ENCODE data around the gene CLN3. TPM values are rescaled to one million over a fixed set of nuclear protein-coding genes. Genes with fewer than 3 reads are reported as not detected.

The CLN3 gene
- total RNA-seq, 1 experiment from 2014 or later = 60.9 TPM

DNA sequence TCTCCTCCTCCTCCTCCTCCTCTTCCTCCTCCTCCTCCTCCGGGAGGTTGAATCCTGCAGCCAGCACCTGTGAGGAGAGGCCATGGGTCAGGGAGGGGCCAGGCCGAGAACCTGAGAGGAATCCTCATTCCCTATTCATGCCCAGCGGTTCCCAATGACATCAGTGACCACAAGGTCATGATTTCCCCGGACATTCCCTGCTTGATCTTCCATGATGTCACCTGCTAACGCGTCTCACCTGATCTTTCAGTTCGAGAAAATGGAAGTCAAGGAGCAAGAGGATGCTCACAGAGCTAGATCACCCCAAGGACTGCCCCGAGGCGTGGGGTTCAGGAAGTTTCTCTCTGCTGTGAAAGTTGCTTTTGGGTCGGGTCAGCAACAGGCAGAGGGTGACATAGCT, 8.0 kb upstream of the CLN3 start:
- ChIA-PET POLR2A (no interaction called here), CTCF (no interaction called here)
- intact Hi-C loops (cut with micrococcal nuclease; ENCODE audit: unreplicated experiment) (no loop called here), in situ Hi-C loops (cut with HindIII; ENCODE audit: low pct_unique_long_range_greater_than_20kb, low sequenced_read_pairs) (no loop called here)
- no TSS peak for BruUV-seq (replicated peaks)
- Histone ChIP-seq H3K27ac (ENCODE audit: low read length) (no peak overlapping the region), H3K27me3 (ENCODE audit: control insufficient read depth, insufficient read depth, low read length) (no peaks in the 10 kb centered on the region), H3K9me3 (ENCODE audit: control insufficient read depth, insufficient read depth, low read depth, low read length) (no peaks in the 10 kb centered on the region), H3K4me1 (ENCODE audit: control insufficient read depth, insufficient read depth, low read length) (0 out of 2 replicates have a peak, but pooled peaks cover 3% of the 10 kb centered on the region), H3K4me3 (ENCODE audit: low read depth in 2 of 2, low read length in 2 of 2) (no peak overlapping the region), H3K36me3 (ENCODE audit: control insufficient read depth, insufficient read depth, low read length) (no peaks in the 10 kb centered on the region)
- TF ChIP-seq SIN3A (IDR thresholded peaks at IDR 0.05; ENCODE audit: borderline replicate concordance, insufficient read depth, low read depth, low read length) (no peak), POLR2AphosphoS5 (IDR thresholded peaks at IDR 0.05; ENCODE audit: low read depth, low read length) (no peak), TCF7L2 (IDR thresholded peaks at IDR 0.05; ENCODE audit: low read depth, low read length) (no peak)
- TF ChIP-seq, protein P1, sequence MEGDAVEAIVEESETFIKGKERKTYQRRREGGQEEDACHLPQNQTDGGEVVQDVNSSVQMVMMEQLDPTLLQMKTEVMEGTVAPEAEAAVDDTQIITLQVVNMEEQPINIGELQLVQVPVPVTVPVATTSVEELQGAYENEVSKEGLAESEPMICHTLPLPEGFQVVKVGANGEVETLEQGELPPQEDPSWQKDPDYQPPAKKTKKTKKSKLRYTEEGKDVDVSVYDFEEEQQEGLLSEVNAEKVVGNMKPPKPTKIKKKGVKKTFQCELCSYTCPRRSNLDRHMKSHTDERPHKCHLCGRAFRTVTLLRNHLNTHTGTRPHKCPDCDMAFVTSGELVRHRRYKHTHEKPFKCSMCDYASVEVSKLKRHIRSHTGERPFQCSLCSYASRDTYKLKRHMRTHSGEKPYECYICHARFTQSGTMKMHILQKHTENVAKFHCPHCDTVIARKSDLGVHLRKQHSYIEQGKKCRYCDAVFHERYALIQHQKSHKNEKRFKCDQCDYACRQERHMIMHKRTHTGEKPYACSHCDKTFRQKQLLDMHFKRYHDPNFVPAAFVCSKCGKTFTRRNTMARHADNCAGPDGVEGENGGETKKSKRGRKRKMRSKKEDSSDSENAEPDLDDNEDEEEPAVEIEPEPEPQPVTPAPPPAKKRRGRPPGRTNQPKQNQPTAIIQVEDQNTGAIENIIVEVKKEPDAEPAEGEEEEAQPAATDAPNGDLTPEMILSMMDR (IDR thresholded peaks at IDR 0.05) = no peak
- TF ChIP-seq, protein P2, sequence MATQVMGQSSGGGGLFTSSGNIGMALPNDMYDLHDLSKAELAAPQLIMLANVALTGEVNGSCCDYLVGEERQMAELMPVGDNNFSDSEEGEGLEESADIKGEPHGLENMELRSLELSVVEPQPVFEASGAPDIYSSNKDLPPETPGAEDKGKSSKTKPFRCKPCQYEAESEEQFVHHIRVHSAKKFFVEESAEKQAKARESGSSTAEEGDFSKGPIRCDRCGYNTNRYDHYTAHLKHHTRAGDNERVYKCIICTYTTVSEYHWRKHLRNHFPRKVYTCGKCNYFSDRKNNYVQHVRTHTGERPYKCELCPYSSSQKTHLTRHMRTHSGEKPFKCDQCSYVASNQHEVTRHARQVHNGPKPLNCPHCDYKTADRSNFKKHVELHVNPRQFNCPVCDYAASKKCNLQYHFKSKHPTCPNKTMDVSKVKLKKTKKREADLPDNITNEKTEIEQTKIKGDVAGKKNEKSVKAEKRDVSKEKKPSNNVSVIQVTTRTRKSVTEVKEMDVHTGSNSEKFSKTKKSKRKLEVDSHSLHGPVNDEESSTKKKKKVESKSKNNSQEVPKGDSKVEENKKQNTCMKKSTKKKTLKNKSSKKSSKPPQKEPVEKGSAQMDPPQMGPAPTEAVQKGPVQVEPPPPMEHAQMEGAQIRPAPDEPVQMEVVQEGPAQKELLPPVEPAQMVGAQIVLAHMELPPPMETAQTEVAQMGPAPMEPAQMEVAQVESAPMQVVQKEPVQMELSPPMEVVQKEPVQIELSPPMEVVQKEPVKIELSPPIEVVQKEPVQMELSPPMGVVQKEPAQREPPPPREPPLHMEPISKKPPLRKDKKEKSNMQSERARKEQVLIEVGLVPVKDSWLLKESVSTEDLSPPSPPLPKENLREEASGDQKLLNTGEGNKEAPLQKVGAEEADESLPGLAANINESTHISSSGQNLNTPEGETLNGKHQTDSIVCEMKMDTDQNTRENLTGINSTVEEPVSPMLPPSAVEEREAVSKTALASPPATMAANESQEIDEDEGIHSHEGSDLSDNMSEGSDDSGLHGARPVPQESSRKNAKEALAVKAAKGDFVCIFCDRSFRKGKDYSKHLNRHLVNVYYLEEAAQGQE (IDR thresholded peaks at IDR 0.05; ENCODE audit: insufficient read depth in 1 of 2, low read depth in 2 of 2, low read length in 1 of 2) = no peak
- ATAC-seq = no peak
- DNase-seq (ENCODE audit: low read depth, low spot score) = no peak

DNA sequence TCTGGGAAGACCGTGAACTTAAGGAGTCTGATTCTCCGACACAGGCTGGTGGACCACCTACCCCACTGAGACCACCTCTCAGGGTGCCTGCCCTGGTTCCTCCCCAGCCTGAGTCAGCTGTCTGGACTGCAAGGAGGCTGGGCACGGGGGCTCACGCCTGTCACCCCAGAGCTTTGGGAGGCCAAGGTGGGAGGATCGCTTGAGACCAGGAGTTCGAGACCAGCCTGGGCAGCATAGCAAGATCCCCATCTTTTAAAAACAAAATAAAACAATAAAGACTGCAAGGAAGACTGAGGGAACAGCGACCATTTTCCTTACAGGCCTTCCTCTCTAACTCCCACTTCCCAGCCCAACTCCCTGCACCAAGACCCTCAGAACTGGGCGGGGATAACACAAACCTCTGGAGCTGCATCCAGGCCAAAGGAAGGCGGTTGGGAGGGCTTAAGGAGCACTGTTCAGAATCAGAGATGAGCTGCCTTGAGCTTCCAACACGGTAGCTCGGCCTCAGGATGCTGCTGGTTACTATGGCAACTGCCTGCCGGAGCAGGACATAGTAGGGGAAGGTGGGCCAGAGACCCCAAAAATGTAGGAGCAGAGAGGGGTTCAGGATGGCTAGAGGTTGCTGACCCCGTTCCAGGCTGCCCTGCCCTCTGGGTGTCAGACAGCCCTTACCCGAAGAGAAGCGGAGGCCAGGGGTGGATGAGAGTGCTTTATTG, 7.0 kb upstream of the CLN3 start:
- H3K36me3 ChIP-seq (ENCODE audit: control insufficient read depth, insufficient read depth, low read length) = no peaks in the 10 kb centered on the region
- H3K27ac ChIP-seq (ENCODE audit: low read length) = no peak overlapping the region
- no peaks in the 10 kb centered on the region for H3K27me3 ChIP-seq (ENCODE audit: control insufficient read depth, insufficient read depth, low read length)
- no TSS peak for BruUV-seq (replicated peaks)
- 0 out of 2 replicates have a peak, but pooled peaks cover 2% of the 10 kb centered on the region for H3K4me1 ChIP-seq (ENCODE audit: control insufficient read depth, insufficient read depth, low read length)
- in situ Hi-C loops (cut with HindIII; ENCODE audit: low pct_unique_long_range_greater_than_20kb, low sequenced_read_pairs) = no loop called here
- ChIA-PET CTCF (no interaction called here), POLR2A (no interaction called here)
- no peak for TF ChIP-seq TCF7L2 (IDR thresholded peaks at IDR 0.05; ENCODE audit: low read depth, low read length)
- TF ChIP-seq POLR2AphosphoS5 (IDR thresholded peaks at IDR 0.05; ENCODE audit: low read depth, low read length) = no peak
- TF ChIP-seq, protein P2 (IDR thresholded peaks at IDR 0.05; ENCODE audit: insufficient read depth in 1 of 2, low read depth in 2 of 2, low read length in 1 of 2) = no peak
- no peak for TF ChIP-seq SIN3A (IDR thresholded peaks at IDR 0.05; ENCODE audit: borderline replicate concordance, insufficient read depth, low read depth, low read length)
- no peaks in the 10 kb centered on the region for H3K9me3 ChIP-seq (ENCODE audit: control insufficient read depth, insufficient read depth, low read depth, low read length)
- H3K4me3 ChIP-seq (ENCODE audit: low read depth in 2 of 2, low read length in 2 of 2) = no peak overlapping the region
- no peak for DNase-seq (ENCODE audit: low read depth, low spot score)
- ATAC-seq = no peak
- intact Hi-C loops (cut with micrococcal nuclease; ENCODE audit: unreplicated experiment) = no loop called here

All from Panc1 (cell line).